HG02884 (cell line): Measurements from ENCODE around the gene KLHL41.
"Not testable (repeated sequence)": the region's sequence is repeated elsewhere in the genome, so short reads cannot be mapped to it uniquely, and the experiment has no call there.

Source experiments
- ATAC-seq: cut with Tn5 transposase; IDR thresholded peaks from one replicate; pipeline ENCODE4 v1.9.1; 2021; ENCODE audit warnings: mild to moderate bottlenecking, moderate library complexity; ENCODE audit not compliant: unreplicated experiment

Gene KLHL41

GRCh38 chr2:169570752-169571151, 61.2 kb downstream of the KLHL41 start:
- ATAC-seq, result not testable (repeated sequence)

GRCh38 chr2:169571571-169571970, 62.1 kb downstream of the KLHL41 start:
- ATAC-seq, result no peak

DNA sequence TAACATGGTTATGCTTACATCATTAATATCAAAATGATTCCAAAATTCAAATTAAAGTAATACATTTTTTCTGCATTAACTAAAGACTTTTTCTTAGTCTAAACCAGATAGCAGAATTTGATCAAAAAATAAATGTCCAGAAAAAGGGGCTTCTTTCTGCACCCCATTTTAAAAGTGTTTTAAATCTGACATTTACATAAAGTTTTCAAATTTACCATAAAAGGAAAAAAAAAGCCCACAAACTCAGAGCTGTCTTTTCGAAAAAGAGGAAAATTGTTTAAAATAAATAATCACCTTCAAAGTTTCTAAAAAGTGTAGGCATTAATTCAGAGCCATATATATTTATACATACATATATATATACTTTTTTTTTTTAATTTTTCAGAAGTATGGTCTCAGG, 62.7 kb downstream of the KLHL41 start:
- no peak for ATAC-seq

- ATAC-seq, result no peak
Measured at GRCh38 chr2:169572821-169573159, 63.3 kb downstream of the KLHL41 start.

- peak; percentile 99 for ATAC-seq
Measured at GRCh38 chr2:169573160-169573973, 63.9 kb downstream of the KLHL41 start, which contains the start of gene FASTKD1. Gene FASTKD1, minus strand, starts transcription at chr2:169573865. Its CDS starts 1,836 bp downstream, at chr2:169572029.

GRCh38 chr2:169573974-169574299, 64.4 kb downstream of the KLHL41 start:
- ATAC-seq, result no peak

- not testable (repeated sequence) for ATAC-seq
Measured at GRCh38 chr2:169574539-169574938, 65.0 kb downstream of the KLHL41 start.

DNA sequence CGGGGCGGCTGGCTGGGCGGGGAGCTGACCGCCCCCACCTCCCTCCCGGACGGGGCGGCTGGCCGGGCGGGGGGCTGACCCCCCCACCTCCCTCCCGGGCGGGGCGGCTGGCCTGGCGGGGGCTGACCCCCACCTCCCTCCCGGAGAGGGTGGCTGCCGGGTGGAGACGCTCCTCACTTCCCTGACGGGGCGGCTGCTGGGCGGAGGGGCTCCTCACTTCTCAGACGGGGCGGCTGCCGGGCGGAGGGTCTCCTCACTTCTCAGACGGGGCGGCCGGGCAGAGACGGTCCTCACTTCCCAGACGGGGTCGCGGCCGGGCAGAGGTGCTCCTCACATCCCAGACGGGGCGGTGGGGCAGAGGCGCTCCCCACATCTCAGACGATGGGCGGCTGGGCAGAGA, 65.8 kb downstream of the KLHL41 start:
- not testable (repeated sequence) for ATAC-seq
